GM23338 (cell line): ENCODE measurements around the gene SVOPL. TPM values are rescaled to one million over a fixed set of nuclear protein-coding genes. Genes with fewer than 3 reads are reported as not detected.
A peak's percentile ranks its signal among the peaks of the same experiment; 100 is the strongest.

Experiments
- ATAC-seq: fragments of 200-7000 bp; cut with Tn5 transposase; 3 replicates; pipeline ENCODE4 v1.9.1; 2020
- DNase-seq: peaks from one replicate; pipeline ENCODE4 v3.0.0-alpha.2; 2015; ENCODE audit warnings: low spot score
- H2AFZ ChIP-seq: fragments of 200-600 bp; sonication (generic); 2 replicates; pipeline ENCODE4 v1.8.0; 2016; ENCODE audit warnings: antibody characterized with exemption, mild to moderate bottlenecking, moderate library complexity
- H3F3A ChIP-seq: fragments of 200-600 bp; sonication (generic); replicated peaks from 2 replicates; pipeline ENCODE4 v1.8.0; 2017; ENCODE audit warnings: antibody characterized with exemption, mixed run types, low read depth
- H3K27ac ChIP-seq: fragments of 200-600 bp; sonication (generic); 2 replicates; pipeline ENCODE4 v1.6.1; 2016; ENCODE audit warnings: low read depth
- H3K27me3 ChIP-seq: fragments of 200-600 bp; sonication (generic); 2 replicates; pipeline ENCODE4 v1.8.0; 2016; ENCODE audit warnings: mild to moderate bottlenecking, mixed run types, moderate library complexity; ENCODE audit not compliant: insufficient read depth
- H3K36me3 ChIP-seq: fragments of 200-600 bp; sonication (generic); 2 replicates; pipeline ENCODE4 v1.8.0; 2016; ENCODE audit warnings: mild to moderate bottlenecking; ENCODE audit not compliant: insufficient read depth
- H3K4me1 ChIP-seq: fragments of 200-600 bp; sonication (generic); 2 replicates; pipeline ENCODE4 v1.8.0; 2016; ENCODE audit warnings: mild to moderate bottlenecking, moderate library complexity; ENCODE audit not compliant: insufficient read depth
- H3K4me2 ChIP-seq: fragments of 200-600 bp; sonication (generic); 2 replicates; pipeline ENCODE4 v1.7.1; 2017; ENCODE audit warnings: mixed run types
- H3K4me3 ChIP-seq: fragments of 200-600 bp; sonication (generic); 2 replicates; pipeline ENCODE4 v1.6.1; 2016; ENCODE audit warnings: mixed run types
- H3K79me2 ChIP-seq: fragments of 200-600 bp; sonication (generic); replicated peaks from 2 replicates; pipeline ENCODE4 v1.8.0; 2017; ENCODE audit warnings: mild to moderate bottlenecking; ENCODE audit not compliant: insufficient read depth
- H3K9me2 ChIP-seq: fragments of 200-600 bp; sonication (generic); 2 replicates; pipeline ENCODE4 v1.8.0; 2017; ENCODE audit not compliant: insufficient read depth
- H4K20me1 ChIP-seq: fragments of 200-600 bp; sonication (generic); replicated peaks from 2 replicates; pipeline ENCODE4 v1.8.0; 2017; ENCODE audit warnings: mild to moderate bottlenecking; ENCODE audit not compliant: insufficient read depth
- H3K27ac Mint-ChIP-seq: 2 replicates; pipeline ENCODE4 v1.8.0; 2020; ENCODE audit warnings: inconsistent platforms, mild to moderate bottlenecking, moderate library complexity, mixed read lengths
- H3K27me3 Mint-ChIP-seq: 3 replicates; pipeline ENCODE4 v1.8.0; 2022; ENCODE audit warnings: low read depth, mild to moderate bottlenecking, moderate library complexity, mixed read lengths, inconsistent platforms; ENCODE audit not compliant: insufficient read depth, poor library complexity
- H3K36me3 Mint-ChIP-seq: 3 replicates; pipeline ENCODE4 v1.8.0; 2021; ENCODE audit warnings: low read depth, mild to moderate bottlenecking, inconsistent platforms, moderate library complexity, mixed read lengths
- H3K4me1 Mint-ChIP-seq: 3 replicates; pipeline ENCODE4 v1.8.0; 2020; ENCODE audit warnings: mild to moderate bottlenecking, inconsistent platforms, mixed read lengths
- H3K4me3 Mint-ChIP-seq: 3 replicates; pipeline ENCODE4 v1.8.0; 2021; ENCODE audit warnings: moderate library complexity, mild to moderate bottlenecking, inconsistent platforms, mixed read lengths
- H3K9me3 Mint-ChIP-seq: 3 replicates; pipeline ENCODE4 v1.8.0; 2020; ENCODE audit warnings: moderate library complexity, mild to moderate bottlenecking, inconsistent platforms, mixed read lengths
- CREB1 ChIP-seq: fragments of 250-450 bp; sonication (Bioruptor Pico); IDR thresholded peaks from 2 replicates; pipeline ENCODE4 v1.5.0; 2020; ENCODE audit warnings: low read depth, mild to moderate bottlenecking, moderate library complexity
- CTCF ChIP-seq, 2 experiments: fragments of 200-600 bp in 1 of 2; sonication (generic) in 1 of 2; conservative IDR thresholded peaks; 2 replicates each; pipeline versions ENCODE4 v1.5.1 to v1.6.1; 2016 to 2017; ENCODE audit warnings: antibody characterized with exemption in 2 of 2, low read depth in 2 of 2, mild to moderate bottlenecking in 2 of 2, moderate library complexity in 1 of 2
- EZH2 ChIP-seq: fragments of 200-600 bp; sonication (generic); IDR thresholded peaks from one replicate; pipeline ENCODE4 v1.8.0; 2017; ENCODE audit warnings: antibody characterized with exemption, mild to moderate bottlenecking, low read depth; ENCODE audit not compliant: unreplicated experiment
- JUNB ChIP-seq: IDR thresholded peaks from one replicate; pipeline ENCODE4 v1.6.1; 2016; ENCODE audit warnings: antibody characterized with exemption; ENCODE audit not compliant: unreplicated experiment
- REST ChIP-seq: IDR thresholded peaks from one replicate; pipeline ENCODE4 v1.6.1; 2018; ENCODE audit warnings: antibody characterized with exemption; ENCODE audit not compliant: unreplicated experiment
- STAT1 ChIP-seq: IDR thresholded peaks from one replicate; pipeline ENCODE4 v1.6.1; 2016; ENCODE audit warnings: antibody characterized with exemption; ENCODE audit not compliant: unreplicated experiment
- ZNF114 ChIP-seq: fragments of 250-450 bp; sonication (Bioruptor Pico); IDR thresholded peaks from 2 replicates; pipeline ENCODE4 v1.5.0; 2020; ENCODE audit warnings: mild to moderate bottlenecking, moderate library complexity
- ZNF462 ChIP-seq: fragments of 250-450 bp; sonication (Bioruptor Pico); IDR thresholded peaks from 2 replicates; pipeline ENCODE4 v1.5.0; 2020; ENCODE audit warnings: mild to moderate bottlenecking, moderate library complexity
- polyA plus RNA-seq: library from polyadenylated mRNA; unstranded; fragments of >200 nt; fragmentation: Nextera tagmentation; extraction: Ambion mirVana; gene quantifications from 2 replicates; pipeline ENCODE4 v1.2.1, GENCODE V29; 2016
- total RNA-seq: library from RNA; depleted of rRNA; stranded (reverse); fragments of >200 nt; shearing (Covaris generic); gene quantifications from 2 replicates; pipeline ENCODE4 v1.2.3, GENCODE V29; 2014

Gene SVOPL
- total and polyA plus RNA-seq, 2 experiments from 2014 or later: 1.4 to 2.1 TPM

GRCh38 chr7:138573741-138574140, 127.4 kb downstream of the SVOPL start (continued):
- TF ChIP-seq CREB1 (CRISPR knock-in tag) (no peak), JUNB (no peak), CTCF (conservative IDR thresholded peaks at IDR 0.05; ENCODE audit: low read depth in 2 of 2) (no peak)

- Mint-ChIP-seq H3K27ac (0 out of 2 replicates have a peak overlapping the region, but pooled peaks have one; percentile 5), H3K9me3 (peaks cover 15% of the 10 kb centered on the region), H3K27me3 (peaks cover 1% of the 10 kb centered on the region), H3K4me1 (peaks cover 2% of the 10 kb centered on the region; the same call in 1 of the 3 replicates), H3K36me3 (peaks cover 90% of the 10 kb centered on the region), H3K4me3 (no peak overlapping the region)
- no peaks in the 10 kb centered on the region for H4K20me1 ChIP-seq
- H3F3A ChIP-seq: 0 out of 2 replicates have a peak, but pooled peaks cover 5% of the 10 kb centered on the region
- H3K4me3 ChIP-seq: no peak overlapping the region
- no peaks in the 10 kb centered on the region for H3K27me3 ChIP-seq
- ATAC-seq (no peak), DNase-seq (no peak)
- H3K9me2 ChIP-seq: 0 out of 2 replicates have a peak, but pooled peaks cover 2% of the 10 kb centered on the region
- no peak overlapping the region for H3K27ac ChIP-seq
- H3K36me3 ChIP-seq: peaks cover 84% of the 10 kb centered on the region
- peaks cover 22% of the 10 kb centered on the region for H3K79me2 ChIP-seq
- TF ChIP-seq ZNF462 (CRISPR knock-in tag) (no peak), ZNF114 (CRISPR knock-in tag) (no peak), CTCF (conservative IDR thresholded peaks at IDR 0.05; ENCODE audit: low read depth in 2 of 2) (no peak), STAT1 (no peak), REST (no peak), EZH2 (no peak)
- H3K4me1 ChIP-seq: no peaks in the 10 kb centered on the region
- H3K4me2 ChIP-seq: no peak overlapping the region
- no peak overlapping the region for H2AFZ ChIP-seq
These were observed 130.4 kb downstream of the SVOPL start for GRCh38 chr7:138570715-138571114.
